HepG2 (cell line): ENCODE results near the gene CCDC57. TPM values are rescaled to one million over a fixed set of nuclear protein-coding genes. Genes with fewer than 3 reads are reported as not detected.

ENCODE experiments used
- ATAC-seq: fragments of 200-7000 bp; cut with Tn5 transposase; 3 replicates; pipeline ENCODE4 v1.9.1; 2020; ENCODE audit warnings: mild to moderate bottlenecking, moderate library complexity
- BruUV-seq: library from RNA; stranded (reverse); fragments of 400-500 nt; replicated peaks from 2 replicates; lab custom pipeline; 2021; lab: Mats Ljungman, UMichigan
- CTCF ChIA-PET: fragments of 300-600 bp; formaldehyde crosslinking; extraction: SDS; loops from one replicate; lab custom pipeline; 2021; ENCODE audit warnings: low total read pairs, inconsistent platforms, low intra/inter-chr PET ratio; lab: Yijun Ruan, JAX
- POLR2A ChIA-PET: fragments of 350-600 bp; sonication (Branson Sonifier 250); formaldehyde crosslinking; loops from one replicate; lab custom pipeline; 2020; ENCODE audit warnings: antibody characterized with exemption, inconsistent platforms; lab: Yijun Ruan, JAX
- DNase-seq: peaks from one replicate; pipeline ENCODE4 v3.0.0-alpha.2; 2015; ENCODE audit warnings: low spot score
- FAIRE-seq: peaks from 3 replicates; lab custom pipeline; 2011; peaks lifted over from hg19 to GRCh38; lab: Jason Lieb, UNC
- H2AFZ ChIP-seq: one replicate; pipeline ENCODE4 v1.6.1; 2011; ENCODE audit warnings: low read length, inconsistent platforms
- H3K27ac ChIP-seq: fragments of 300-600 bp; 3 replicates; pipeline ENCODE4 v1.8.0; 2011; ENCODE audit warnings: mixed run types, mild to moderate bottlenecking, mixed read lengths, low read length, inconsistent platforms; ENCODE audit not compliant: insufficient read depth; ENCODE audit errors: extremely low read length
- H3K27me3 ChIP-seq, 2 experiments: fragments of 200-600 bp in 1 of 2; 2 replicates in 1 of 2; 3 replicates in 1 of 2; pipeline versions ENCODE4 v1.6.0 to v1.8.0; 2011; ENCODE audit warnings: low read length in 2 of 2, mild to moderate bottlenecking in 2 of 2, moderate library complexity in 2 of 2, inconsistent platforms in 1 of 2; ENCODE audit not compliant: insufficient read depth in 2 of 2, control insufficient read depth in 1 of 2
- H3K36me3 ChIP-seq, 2 experiments: fragments of 200-600 bp in 1 of 2; replicated peaks in 1 of 2; 2 replicates in 1 of 2; 3 replicates in 1 of 2; pipeline versions ENCODE4 v1.5.1 to v1.8.0; 2011; ENCODE audit warnings: low read length in 2 of 2, inconsistent platforms in 1 of 2; ENCODE audit not compliant: insufficient read depth in 2 of 2, control insufficient read depth in 1 of 2
- H3K4me1 ChIP-seq: 2 replicates; pipeline ENCODE4 v1.5.1; 2012; ENCODE audit warnings: low read length, inconsistent platforms; ENCODE audit not compliant: insufficient read depth
- H3K4me2 ChIP-seq: 2 replicates; pipeline ENCODE4 v1.6.0; 2011; ENCODE audit warnings: low read depth, low read length, inconsistent platforms
- H3K4me3 ChIP-seq, 3 experiments: fragments of 200-600 bp in 1 of 3; sonication (generic), shearing (Covaris generic) in 1 of 3; replicated peaks in 1 of 3; 2 replicates each; pipeline ENCODE4 v1.5.1; 2011 to 2016; ENCODE audit warnings: low read length in 3 of 3, inconsistent platforms in 2 of 3, low read depth in 2 of 3, mild to moderate bottlenecking in 2 of 3, control low read depth in 1 of 3, mixed read lengths in 1 of 3; ENCODE audit not compliant: insufficient read depth in 1 of 3
- H3K79me2 ChIP-seq: one replicate; pipeline ENCODE4 v1.6.1; 2011; ENCODE audit warnings: low read length, inconsistent platforms; ENCODE audit not compliant: insufficient read depth
- H3K9ac ChIP-seq: 2 replicates; pipeline ENCODE4 v1.6.0; 2011; ENCODE audit warnings: mild to moderate bottlenecking, low read depth, low read length, inconsistent platforms; ENCODE audit not compliant: insufficient read depth
- H3K9me3 ChIP-seq: 2 replicates; pipeline ENCODE4 v1.5.1; 2012; ENCODE audit warnings: mild to moderate bottlenecking, low read length
- H4K20me1 ChIP-seq: 2 replicates; pipeline ENCODE4 v1.6.0; 2011; ENCODE audit warnings: inconsistent platforms, mild to moderate bottlenecking, low read length, moderate library complexity; ENCODE audit not compliant: insufficient read depth
- CERS6 ChIP-seq: sonication (generic); formaldehyde crosslinking; IDR thresholded peaks from 2 replicates; pipeline ENCODE4 v1.5.0; 2020; ENCODE audit warnings: missing genetic modification reagents
- CREM ChIP-seq, 2 experiments: sonication (generic) in 1 of 2; formaldehyde crosslinking in 1 of 2; IDR thresholded peaks; 2 replicates each; pipeline versions ENCODE4 v1.4.0 to v1.6.1; 2016 to 2020; ENCODE audit warnings: antibody characterized with exemption in 1 of 2, mild to moderate bottlenecking in 1 of 2, missing genetic modification reagents in 1 of 2
- DMAP1 ChIP-seq: IDR thresholded peaks from 2 replicates; pipeline ENCODE4 v1.6.1; 2016
- KLF12 ChIP-seq: sonication (generic); formaldehyde crosslinking; IDR thresholded peaks from 2 replicates; pipeline ENCODE4 v1.4.0; 2020; ENCODE audit warnings: missing genetic modification reagents, borderline replicate concordance
- NFKBIZ ChIP-seq: IDR thresholded peaks from 2 replicates; pipeline ENCODE4 v1.6.1; 2018; ENCODE audit warnings: missing genetic modification reagents, missing compliant biosample characterization
- PHF21A ChIP-seq: sonication (generic); formaldehyde crosslinking; IDR thresholded peaks from 2 replicates; pipeline ENCODE4 v1.5.0; 2020; ENCODE audit warnings: mild to moderate bottlenecking, missing genetic modification reagents
- REPIN1 ChIP-seq: sonication (generic); formaldehyde crosslinking; IDR thresholded peaks from 2 replicates; pipeline ENCODE4 v1.8.0; 2022; ENCODE audit warnings: missing genetic modification reagents, low read depth, mild to moderate bottlenecking, borderline replicate concordance
- SMAD1 ChIP-seq: sonication (generic); formaldehyde crosslinking; IDR thresholded peaks from 2 replicates; pipeline ENCODE4 v1.4.0; 2020; ENCODE audit warnings: missing genetic modification reagents, low read depth, mild to moderate bottlenecking, borderline replicate concordance
- SMYD3 ChIP-seq: sonication (generic); formaldehyde crosslinking; IDR thresholded peaks from 2 replicates; pipeline ENCODE4 v1.8.1; 2023; ENCODE audit warnings: mild to moderate bottlenecking, missing genetic modification reagents
- SOX5 ChIP-seq: IDR thresholded peaks from 2 replicates; pipeline ENCODE4 v1.6.1; 2016; ENCODE audit warnings: borderline replicate concordance
- TAF15 ChIP-seq: fragments of 200-400 bp; formaldehyde crosslinking; IDR thresholded peaks from one replicate; pipeline ENCODE4 v1.6.1; 2018; ENCODE audit warnings: mild to moderate bottlenecking, low read depth, low read length; ENCODE audit not compliant: poor library complexity, severe bottlenecking
- THRA ChIP-seq: sonication (generic); formaldehyde crosslinking; IDR thresholded peaks from 2 replicates; pipeline ENCODE4 v1.4.0; 2020; ENCODE audit warnings: missing genetic modification reagents, borderline replicate concordance
- ZBTB37 ChIP-seq: sonication (generic); formaldehyde crosslinking; IDR thresholded peaks from 2 replicates; pipeline ENCODE4 v1.4.0; 2020; ENCODE audit warnings: mild to moderate bottlenecking, missing genetic modification reagents
- ZFP82 ChIP-seq: sonication (generic); formaldehyde crosslinking; IDR thresholded peaks from 2 replicates; pipeline ENCODE4 v1.5.1; 2020; ENCODE audit warnings: mild to moderate bottlenecking, missing genetic modification reagents, borderline replicate concordance
- ZNF235 ChIP-seq: sonication (generic); formaldehyde crosslinking; IDR thresholded peaks from 2 replicates; pipeline ENCODE4 v1.8.1; 2023; ENCODE audit warnings: mild to moderate bottlenecking, missing genetic modification reagents, borderline replicate concordance
- ZNF382 ChIP-seq: sonication (generic); formaldehyde crosslinking; IDR thresholded peaks from 2 replicates; pipeline ENCODE4 v1.5.0; 2020; ENCODE audit warnings: missing genetic modification reagents, mild to moderate bottlenecking, borderline replicate concordance
- ZNF383 ChIP-seq: sonication (generic); formaldehyde crosslinking; IDR thresholded peaks from 2 replicates; pipeline ENCODE4 v1.4.0; 2020; ENCODE audit warnings: missing genetic modification reagents, mild to moderate bottlenecking, borderline replicate concordance
- ZNF430 ChIP-seq: sonication (generic); formaldehyde crosslinking; IDR thresholded peaks from 2 replicates; pipeline ENCODE4 v1.9.0; 2021; ENCODE audit warnings: mild to moderate bottlenecking, missing genetic modification reagents
- ZNF747 ChIP-seq: sonication (generic); formaldehyde crosslinking; IDR thresholded peaks from 2 replicates; pipeline ENCODE4 v1.8.1; 2023; ENCODE audit warnings: missing genetic modification reagents, mild to moderate bottlenecking, borderline replicate concordance
- ZSCAN20 ChIP-seq: sonication (generic); formaldehyde crosslinking; IDR thresholded peaks from 2 replicates; pipeline ENCODE4 v1.4.0; 2020; ENCODE audit warnings: missing genetic modification reagents, mild to moderate bottlenecking, borderline replicate concordance
- WGBS: methylation state at CpG from one replicate; pipeline ENCODE4 v1.1.6; 2017; ENCODE audit warnings: low lambda C conversion rate; 5-methylcytosine and 5-hydroxymethylcytosine counted together
- in situ Hi-C: cut with HindIII; loops from 2 replicates; pipeline ENCODE4 v1.10.0; 2017; ENCODE audit warnings: low pct_unique_long_range_greater_than_20kb; ENCODE audit not compliant: extremely low pct_ligation_motif_present
- intact Hi-C: fragments of 100-400 bp; cut with micrococcal nuclease; formaldehyde crosslinking; loops from one replicate; pipeline ENCODE4 v1.10.0; 2022; ENCODE audit not compliant: unreplicated experiment
- polyA plus RNA-seq, 8 experiments: library from polyadenylated mRNA; depleted of rRNA in 3 of 8; stranded (reverse) in 7 of 8; unstranded in 1 of 8; fragments of >200 nt; fragmentation: Illumina TruSeq in 4 of 8; extraction: Trizol in 4 of 8; gene quantifications; 2 replicates each; pipeline versions ENCODE4 v1.2.1 to v1.2.3, GENCODE V29; 2011 to 2016; ENCODE audit warnings: low read depth in 4 of 8, missing spikeins in 1 of 8, mixed read lengths in 1 of 8; ENCODE audit not compliant: insufficient read depth in 1 of 8
- total RNA-seq, 5 experiments: library from RNA; depleted of rRNA; stranded (reverse); fragments of >200 nt; fragmentation: Illumina TruSeq; extraction: Trizol; gene quantifications; 2 replicates each; pipeline ENCODE4 v1.2.3, GENCODE V29; 2016; ENCODE audit warnings: low read depth in 1 of 5

Gene CCDC57
- total and polyA plus RNA-seq, 2 of the 13 experiments (the other 11 are each of a cell fraction or from before 2014, with no cell fraction given): 59.3 to 59.9 TPM

- H3K4me2 ChIP-seq: no peak overlapping the region
- no peak overlapping the region for H3K4me3 ChIP-seq
- ChIA-PET POLR2A (interaction anchor here (1.2 to 1.9 kb wide), 6 partner anchors 10 to 30 kb away, joined by 3 to 9 read pairs (median 4); partner anchors contain the start of gene FASN), CTCF (no interaction called here)
- peak; percentile 11 for ATAC-seq
- no TSS peak for BruUV-seq
- peaks cover 21 to 28% of the 10 kb centered on the region in 2 experiments for H3K36me3 ChIP-seq
- no peaks in the 10 kb centered on the region for H3K9me3 ChIP-seq
- intact Hi-C loops: no loop called here
- H3K9ac ChIP-seq: no peak overlapping the region
- peaks cover 19% of the 10 kb centered on the region; the same call in 1 of the 2 replicates for H4K20me1 ChIP-seq
- H3K27me3 ChIP-seq: peaks cover 0 to 5% of the 10 kb centered on the region in 2 experiments; a peak in 2 of 5 replicates
- in situ Hi-C loops: no loop called here
- FAIRE-seq: no peak
- H3K27ac ChIP-seq: no peak overlapping the region
- peaks cover 12% of the 10 kb centered on the region for H3K4me1 ChIP-seq
- DNase-seq: no peak
- WGBS: 78% methylated on average over 25 of the region's 25 CpGs
- no peaks in the 10 kb centered on the region for H3K79me2 ChIP-seq
- H2AFZ ChIP-seq: no peak overlapping the region
- no peak for TF ChIP-seq NFKBIZ (CRISPR knock-in tag)
- no peak for TF ChIP-seq ZNF747 (CRISPR knock-in tag)
- TF ChIP-seq PHF21A (CRISPR knock-in tag): no peak
- TF ChIP-seq ZNF382 (CRISPR knock-in tag): no peak
- TF ChIP-seq SOX5: no peak
- TF ChIP-seq SMYD3 (CRISPR knock-in tag): peak; percentile 23; the same call in 1 of the 2 replicates
- TF ChIP-seq ZSCAN20 (CRISPR knock-in tag): no peak
- no peak for TF ChIP-seq THRA (CRISPR knock-in tag)
- TF ChIP-seq ZNF430 (CRISPR knock-in tag): peak; percentile 30; the same call in 1 of the 2 replicates
- TF ChIP-seq SMAD1 (CRISPR knock-in tag): no peak
- TF ChIP-seq ZNF383 (CRISPR knock-in tag): no peak
- TF ChIP-seq ZNF235: peak; percentile 61; the same call in 1 of the 2 replicates
- TF ChIP-seq CREM (IDR thresholded peaks at IDR 0.05): no peak
- TF ChIP-seq CREM (CRISPR knock-in tag; IDR thresholded peaks at IDR 0.05): no peak
- no peak for TF ChIP-seq CERS6 (CRISPR knock-in tag)
- peak; percentile 86 for TF ChIP-seq TAF15
- TF ChIP-seq ZFP82: no peak
- no peak for TF ChIP-seq DMAP1 (CRISPR knock-in tag)
- 0 out of 2 replicates have a peak, but pooled peaks have one; percentile 33 for TF ChIP-seq ZBTB37
- TF ChIP-seq KLF12 (CRISPR knock-in tag): no peak; the same call in 1 of the 2 replicates
- TF ChIP-seq REPIN1: peak; percentile 41; the same call in 1 of the 2 replicates
Observed at GRCh38 chr17:82076018-82076784, 136.4 kb downstream of the CCDC57 start.
